GM18511 (cell line): Measurements from ENCODE around the gene HNRNPD.
A peak's percentile ranks its signal among the peaks of the same experiment; 100 is the strongest.
"Not testable (repeated sequence)": the region's sequence is repeated elsewhere in the genome, so short reads cannot be mapped to it uniquely, and the experiment has no call there.

Source experiments
- ATAC-seq: cut with Tn5 transposase; IDR thresholded peaks from one replicate; pipeline ENCODE4 v1.9.1; 2021; ENCODE audit warnings: mild to moderate bottlenecking, moderate library complexity; ENCODE audit not compliant: unreplicated experiment

The HNRNPD gene

DNA sequence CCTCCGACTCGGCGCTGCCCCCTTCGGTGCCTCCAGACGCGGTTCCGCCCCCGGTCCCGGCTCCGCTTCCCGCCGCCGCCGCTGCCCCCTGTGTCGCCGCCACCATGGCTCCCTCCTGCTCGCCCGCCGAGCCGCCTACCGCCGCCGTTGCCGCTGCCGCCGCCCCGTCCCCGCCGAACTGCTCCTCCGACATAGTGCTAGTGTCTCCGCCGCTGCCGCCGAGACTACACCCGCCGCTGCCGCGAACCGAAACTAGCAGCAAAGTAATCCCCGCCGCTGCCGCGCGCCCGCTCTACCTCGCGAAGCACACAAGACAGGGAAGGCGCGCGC, 340 bp downstream of the HNRNPD start:
- ATAC-seq = peak; percentile 17

DNA sequence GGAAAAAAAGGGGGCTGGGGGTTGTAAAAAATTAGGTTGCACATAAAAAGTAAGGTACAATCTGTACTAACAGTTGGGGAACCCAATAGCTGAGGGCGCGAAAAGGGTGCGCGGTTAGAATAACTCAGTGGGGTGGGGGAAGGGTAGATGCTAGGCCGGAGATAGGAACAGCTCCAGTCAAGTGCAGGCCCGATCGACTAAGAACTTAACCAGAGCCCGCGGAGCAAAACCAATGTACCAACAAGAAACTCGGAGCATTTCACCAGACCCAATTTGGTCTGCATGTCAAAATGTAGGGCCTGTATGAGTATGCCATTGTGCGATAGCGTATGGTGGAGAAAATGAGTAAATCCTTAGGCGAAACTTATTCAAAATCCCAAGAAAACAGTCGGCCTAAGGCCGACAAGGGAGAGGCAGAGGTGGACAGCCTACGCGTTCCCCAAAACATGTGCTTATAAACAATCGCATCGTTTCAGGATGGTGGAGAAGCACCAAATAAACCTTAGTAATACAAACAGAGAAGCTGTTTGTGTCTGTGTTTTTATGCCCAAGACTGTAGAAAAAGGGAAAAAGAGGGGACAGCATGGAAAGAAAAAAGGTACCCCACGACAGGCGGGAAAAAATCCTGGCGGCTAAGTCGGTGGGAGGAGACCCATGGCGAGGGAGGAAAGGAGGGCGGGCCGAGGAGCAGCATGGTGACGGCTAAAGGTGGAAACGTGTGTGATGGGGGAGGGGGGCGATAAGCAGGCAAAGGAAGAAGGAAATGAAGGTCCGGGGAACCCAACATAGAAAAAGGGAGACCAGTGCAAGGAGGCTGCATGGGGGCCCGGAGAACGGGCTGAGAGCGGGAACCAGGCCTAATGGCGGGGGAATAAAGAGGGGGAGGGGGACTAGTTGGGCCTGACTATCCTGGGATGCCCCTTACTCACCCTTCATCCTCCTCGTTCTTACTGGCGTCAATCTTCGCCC, 990 bp downstream of the HNRNPD start:
- ATAC-seq = peak; percentile 27

DNA sequence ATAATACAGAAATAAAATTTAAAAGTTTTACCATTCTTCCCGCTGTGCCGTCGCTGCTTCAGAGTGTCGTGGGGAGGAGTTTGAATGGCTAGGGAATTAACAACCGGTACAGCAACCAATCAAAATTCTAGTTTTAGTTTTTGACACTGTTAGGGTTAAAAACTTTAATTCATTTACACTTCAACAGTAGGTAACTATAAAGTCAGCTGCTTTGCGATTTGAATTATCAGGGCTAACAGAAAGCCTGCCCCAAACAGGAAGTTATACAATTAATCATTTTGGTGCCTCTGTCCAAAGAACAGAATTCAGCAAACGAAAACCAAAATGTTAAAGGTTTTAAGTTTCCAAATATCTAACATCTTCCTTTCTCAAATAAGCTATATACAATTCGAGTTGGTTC, 2.3 kb downstream of the HNRNPD start:
- no peak for ATAC-seq

DNA sequence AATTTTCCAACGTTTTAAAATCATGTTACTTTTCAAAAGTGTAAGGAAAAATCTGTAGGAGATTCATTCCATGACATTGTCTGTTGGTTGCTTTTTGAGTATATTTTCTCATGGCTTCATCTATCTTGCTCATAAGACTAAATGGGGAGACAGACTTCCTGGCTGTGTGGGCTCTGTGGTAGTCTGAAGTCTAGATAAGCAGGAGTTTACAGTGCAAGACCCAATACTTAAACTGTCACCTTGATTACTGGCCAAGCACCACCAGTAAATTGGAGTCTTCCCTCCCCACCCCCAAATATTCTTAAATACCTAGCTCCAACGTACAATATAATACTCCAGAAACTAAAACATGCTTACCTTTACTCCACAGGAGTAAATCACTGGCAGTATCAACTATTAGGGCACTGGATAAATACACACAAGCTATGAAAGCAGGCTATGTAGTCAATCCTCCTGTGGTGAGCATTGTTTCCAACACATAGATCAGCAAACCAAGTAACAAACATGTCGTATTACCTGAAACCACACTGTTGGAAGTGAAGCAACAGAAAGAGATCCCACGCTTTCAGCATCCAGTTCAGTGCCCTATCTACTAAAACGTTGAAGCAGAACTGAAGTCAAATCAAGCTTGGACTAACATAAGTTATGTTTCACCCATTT, 6.2 kb downstream of the HNRNPD start:
- ATAC-seq = no peak

DNA sequence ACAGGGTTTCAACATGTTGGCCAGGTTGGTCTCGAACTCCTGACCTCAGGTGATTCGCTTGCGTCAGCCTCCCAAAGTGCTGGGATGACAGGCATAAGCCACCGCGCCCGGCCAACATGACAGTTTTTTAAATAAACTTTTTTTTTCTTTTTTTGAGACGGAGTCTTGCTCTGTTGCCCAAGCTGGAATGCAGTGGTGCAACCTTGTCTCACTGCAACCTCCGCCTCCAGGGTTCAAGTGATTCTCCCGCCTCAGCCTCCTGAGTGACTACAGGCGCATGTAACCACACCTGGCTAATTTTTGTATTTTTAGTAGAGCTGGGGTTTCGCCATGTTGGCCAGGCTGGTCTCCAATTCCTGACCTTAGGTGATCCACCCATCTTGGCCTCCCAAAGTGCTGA, 7.4 kb downstream of the HNRNPD start:
- not testable (repeated sequence) for ATAC-seq

DNA sequence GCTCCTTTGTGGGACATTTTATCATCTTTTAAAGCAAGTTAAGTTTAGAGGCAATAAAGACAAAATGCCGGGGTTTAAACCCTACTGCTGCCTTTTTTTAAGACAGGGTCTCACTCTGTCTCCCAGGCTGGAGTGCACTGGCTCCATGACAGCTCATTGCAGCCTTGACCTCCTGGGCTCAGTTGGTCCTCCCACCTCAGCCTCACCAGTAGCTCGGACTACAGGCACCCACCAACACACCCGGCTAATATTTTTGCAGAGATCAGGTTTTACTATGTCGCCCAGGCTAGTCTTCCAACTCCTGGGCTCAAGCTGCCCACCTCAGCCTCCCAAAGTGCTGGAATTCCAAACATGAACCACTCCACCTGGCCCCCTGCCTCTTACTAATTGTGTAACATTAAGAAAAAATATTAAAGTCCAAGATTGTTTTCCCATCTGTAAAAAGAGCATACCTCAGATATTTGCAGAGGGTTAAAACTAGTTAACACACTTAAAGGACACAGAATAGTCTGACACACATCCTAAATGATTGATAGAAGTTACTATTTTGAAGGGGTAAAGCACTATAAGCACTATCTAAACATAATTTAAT, 9.8 kb downstream of the HNRNPD start:
- no peak for ATAC-seq

DNA sequence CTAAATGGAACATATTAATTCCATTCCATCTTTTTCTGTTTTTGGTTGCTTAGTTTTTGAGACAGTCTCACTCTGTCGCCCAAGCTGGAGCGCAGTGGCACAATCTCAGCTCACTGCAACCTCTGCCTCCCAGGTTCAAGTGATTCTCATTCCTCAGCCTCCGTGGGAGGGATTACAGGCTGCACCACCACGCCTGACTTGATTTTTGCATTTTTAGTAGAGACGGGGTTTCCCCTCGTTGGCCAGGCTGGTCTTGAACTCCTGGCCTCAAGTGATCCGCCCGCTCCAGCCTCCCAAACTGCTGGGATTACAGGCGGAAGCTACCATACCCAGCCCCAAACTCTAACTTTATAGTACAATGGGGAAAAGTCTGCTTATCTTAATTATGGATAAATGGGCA, 11.2 kb downstream of the HNRNPD start:
- ATAC-seq = peak; percentile 51

DNA sequence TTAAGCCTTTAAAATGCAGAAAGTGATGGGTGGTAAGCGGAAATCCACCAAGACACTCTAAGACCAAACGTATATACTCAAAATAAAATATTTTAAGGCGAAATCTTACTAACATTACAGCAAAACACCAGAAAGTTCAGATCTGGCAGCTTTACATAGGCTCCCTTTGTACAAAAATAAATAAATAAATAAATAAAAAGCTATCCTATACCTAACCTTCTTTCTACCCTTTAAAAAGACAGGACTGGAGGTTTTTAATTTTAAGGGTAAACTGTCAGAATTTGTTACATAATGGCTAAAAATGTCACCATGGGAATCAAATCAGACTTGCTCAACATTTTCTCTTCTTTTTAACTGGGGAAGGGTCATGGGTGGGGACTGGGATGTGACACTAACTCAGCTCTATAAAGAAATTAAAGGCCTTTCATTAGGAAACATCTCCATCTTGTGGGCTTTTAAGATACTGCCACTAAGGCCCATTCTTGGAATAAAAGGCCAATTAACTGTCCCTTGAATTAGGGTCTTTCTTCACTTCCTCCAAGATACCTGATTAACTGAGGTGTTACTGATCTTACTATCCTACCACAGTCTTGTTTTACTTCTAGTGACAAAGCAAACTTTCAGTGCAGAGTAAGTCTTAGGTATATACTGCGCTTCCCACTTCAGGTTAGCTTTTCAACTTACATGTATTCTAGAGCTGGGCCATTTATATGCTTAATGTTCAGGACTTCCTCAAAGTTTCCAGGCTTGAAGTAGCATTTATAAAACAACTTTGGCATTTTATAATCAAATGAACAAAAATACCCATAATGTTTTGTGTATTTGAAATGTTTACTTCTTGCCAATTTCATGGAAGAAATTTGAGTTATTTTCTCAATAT, 13.3 kb downstream of the HNRNPD start:
- no peak for ATAC-seq

DNA sequence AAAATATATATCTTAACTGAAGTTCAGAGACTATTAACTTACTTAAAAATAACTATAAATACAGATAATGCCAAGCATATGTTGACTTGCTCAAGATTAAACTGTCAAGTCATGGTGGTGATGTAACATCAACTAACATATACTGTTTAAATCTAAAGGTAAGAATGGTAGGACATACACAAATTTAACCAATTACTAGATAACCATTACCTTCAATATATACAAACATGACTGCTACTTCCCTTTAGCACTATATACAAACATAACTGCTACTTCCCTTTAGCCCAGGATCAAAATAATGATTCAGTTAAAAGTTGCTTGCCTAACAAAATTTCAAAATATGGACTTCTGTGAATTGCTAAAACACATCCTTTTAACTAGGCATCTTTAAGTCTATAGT, 14.9 kb downstream of the HNRNPD start:
- no peak for ATAC-seq

DNA sequence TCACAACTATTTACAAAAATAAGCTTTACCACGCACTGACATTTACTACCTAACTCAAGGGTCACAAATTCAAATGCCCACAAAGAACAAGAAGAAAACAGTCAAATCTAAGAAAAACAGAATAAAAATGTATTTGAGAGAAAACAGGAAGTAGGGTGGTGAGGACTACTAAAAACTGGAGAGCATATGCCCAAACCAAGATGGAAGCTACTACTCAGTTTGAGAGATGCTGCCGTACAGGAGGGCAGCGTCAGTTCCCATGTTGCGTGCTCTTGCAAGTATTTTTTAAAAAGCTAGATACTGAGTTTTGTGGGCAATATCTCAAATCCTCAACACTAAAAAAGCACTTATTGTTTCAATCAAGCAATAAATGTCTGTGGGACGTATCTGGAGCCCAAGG, 16.2 kb downstream of the HNRNPD start:
- no peak for ATAC-seq

DNA sequence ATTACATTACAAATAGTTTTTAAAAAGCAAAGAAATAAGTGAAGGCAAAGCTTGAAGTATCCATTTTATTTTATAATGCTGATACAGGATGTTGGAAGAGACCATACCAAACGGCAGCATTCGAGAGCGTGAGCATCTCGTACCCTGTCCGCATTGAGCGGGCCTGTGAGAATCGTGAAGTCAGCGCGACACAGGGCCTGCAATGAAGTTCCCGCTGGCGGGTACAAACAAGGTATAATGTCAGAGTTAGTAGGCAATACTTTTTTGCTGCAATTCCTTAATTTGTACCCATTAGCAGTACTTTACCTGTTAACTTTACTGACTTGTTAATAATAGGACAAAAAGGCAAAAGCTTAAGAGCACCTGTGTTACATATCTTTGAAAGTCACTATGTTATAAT, 19.0 kb downstream of the HNRNPD start:
- no peak for ATAC-seq

DNA sequence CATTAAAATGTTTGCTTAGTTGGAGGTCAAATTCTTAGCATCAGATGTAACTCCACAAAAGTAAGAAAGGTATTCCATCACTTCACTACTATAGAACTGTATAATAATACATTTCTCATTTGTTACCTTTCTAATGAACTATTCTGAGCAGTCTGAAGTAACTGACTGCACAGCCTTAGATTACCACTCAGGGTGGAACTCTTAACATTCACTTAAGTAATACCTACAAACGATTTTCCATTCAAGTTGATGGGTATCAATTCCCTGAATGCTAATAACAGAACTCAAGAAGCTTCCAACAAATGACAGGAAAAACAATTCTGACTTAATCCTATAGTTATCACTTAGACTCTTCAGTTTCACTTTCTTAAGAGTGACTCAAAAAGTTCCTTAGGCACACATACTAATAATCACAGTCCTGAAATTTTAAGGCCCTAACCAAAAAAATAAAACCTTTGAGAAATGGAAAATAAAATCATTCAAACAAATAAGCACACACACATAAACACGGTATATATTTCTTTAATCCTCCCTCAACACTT, 20.9 kb downstream of the HNRNPD start:
- no peak for ATAC-seq

DNA sequence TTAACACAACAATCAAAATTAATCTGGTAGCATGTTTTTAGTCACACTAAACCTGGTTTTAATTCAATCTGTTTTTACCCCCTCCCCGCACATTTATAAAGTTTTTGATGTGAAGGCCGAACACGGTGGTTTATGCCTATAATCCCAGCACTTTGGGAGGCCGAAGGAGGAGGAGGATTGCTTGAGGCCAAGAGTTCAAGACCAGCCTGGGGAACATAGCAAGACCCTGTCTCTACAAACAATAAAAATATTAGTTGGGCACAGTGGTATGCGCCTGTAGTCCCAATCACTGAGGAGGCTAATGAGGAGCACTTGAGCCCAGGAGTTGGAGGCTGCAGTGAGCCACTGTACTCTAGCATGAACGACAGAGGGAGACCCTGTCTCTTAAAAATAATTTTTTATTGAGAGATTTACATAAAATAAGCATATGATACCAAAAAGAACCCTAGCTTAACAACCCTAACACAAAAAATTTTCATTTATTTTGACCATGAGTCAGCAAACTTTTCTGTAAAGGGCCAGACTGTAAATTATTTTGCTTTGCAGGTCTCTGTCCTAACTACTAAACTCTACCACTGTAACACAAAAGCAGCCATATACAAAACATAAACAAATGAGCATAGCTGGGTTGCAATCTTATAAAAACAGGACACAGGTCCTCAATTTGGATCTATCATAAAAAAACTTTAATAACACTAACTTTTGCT, 21.5 kb downstream of the HNRNPD start:
- ATAC-seq = no peak

DNA sequence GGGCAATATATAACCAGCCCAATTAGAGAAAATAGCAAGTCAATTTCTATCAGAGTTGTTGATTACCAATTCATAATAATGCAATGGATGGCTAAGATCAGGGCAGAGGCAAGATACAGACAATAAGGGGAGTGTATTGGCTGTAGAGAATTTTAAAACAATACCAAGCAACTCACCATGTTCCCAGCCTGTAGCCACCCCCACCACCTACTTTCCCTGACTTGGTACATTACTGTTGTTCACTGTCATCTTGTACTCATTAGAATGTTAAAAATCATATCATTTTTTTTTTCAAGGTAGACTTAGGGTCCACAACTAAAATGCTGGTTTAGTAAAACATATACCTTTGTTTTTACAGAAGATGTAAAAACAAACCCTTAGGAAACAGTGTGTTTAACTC, 27.7 kb downstream of the HNRNPD start:
- no peak for ATAC-seq

DNA sequence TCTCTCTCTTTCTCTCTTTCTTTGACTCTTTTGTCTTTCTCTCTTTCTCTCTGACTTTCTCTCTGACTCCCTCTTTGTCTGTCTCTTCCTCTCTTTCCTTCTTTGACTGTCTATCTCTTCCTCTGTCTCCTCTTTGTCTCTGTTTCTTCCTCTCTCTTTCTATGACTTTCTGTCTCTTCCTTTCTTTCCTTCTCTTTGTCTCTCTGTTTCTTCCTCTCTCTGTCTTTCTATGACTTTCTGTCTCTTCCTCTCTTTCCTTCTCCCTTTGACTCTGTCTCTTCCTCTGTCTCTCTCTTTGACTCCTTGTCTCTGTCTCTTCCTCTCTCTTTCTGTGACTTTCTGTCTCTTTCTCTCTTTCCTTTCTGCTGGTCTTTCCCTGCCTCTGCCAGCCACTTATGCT, 38.7 kb downstream of the HNRNPD start:
- no peak for ATAC-seq

DNA sequence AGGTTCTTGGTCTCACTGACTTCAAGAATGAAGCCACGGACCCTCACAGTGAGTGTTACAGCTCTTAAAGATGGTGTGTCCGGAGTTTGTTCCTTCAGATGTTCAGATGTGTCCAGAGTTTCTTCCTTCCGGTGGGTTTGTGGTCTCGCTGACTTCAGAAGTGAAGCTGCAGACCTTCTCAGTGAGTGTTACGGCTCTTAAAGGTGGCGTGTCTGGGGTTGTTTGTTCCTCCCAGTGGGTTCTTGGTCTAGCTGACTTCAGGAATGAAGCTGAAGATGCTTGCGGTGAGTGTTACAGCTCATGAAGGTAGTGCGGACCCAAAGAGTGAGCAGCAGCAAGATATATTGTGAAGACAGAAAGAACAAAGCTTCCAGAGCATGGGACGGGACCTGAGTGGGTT, 40.1 kb downstream of the HNRNPD start:
- not testable (repeated sequence) for ATAC-seq

DNA sequence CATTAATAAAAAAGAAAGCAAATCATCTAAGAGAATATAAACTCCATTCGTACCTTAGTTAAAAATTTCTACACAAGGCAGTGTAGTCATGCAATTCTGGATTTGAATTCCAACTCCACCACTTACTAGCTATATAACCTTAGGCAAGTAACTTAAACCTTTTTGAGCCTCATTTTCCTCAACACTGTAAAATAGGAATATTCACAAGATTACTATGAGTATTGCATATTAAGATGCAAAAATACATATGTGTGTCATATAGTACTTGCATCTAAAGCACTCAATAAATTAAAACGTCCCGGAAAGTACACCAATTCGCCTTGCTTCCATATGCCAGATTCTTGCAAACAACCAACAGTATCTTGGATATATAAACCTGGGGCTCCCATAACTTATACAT, 42.0 kb downstream of the HNRNPD start:
- no peak for ATAC-seq

DNA sequence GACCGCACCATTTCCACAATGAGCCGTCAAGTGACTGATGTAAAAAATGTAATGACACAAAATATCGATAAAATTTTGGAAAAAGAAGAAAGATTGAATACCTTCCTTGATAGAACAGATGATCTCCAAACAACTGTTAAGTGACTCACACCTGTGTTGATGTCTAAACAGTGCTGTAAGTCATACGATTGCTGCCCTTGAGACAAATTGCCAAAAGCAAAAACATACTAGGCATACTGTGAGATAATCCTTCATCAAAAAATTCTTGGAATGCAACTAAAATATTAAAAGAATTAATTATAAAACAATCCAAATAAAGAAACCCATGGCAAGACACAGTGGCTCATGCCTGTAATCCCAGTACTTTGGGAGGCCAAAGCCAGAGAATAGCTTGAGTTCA, 53.4 kb downstream of the HNRNPD start:
- ATAC-seq = no peak

DNA sequence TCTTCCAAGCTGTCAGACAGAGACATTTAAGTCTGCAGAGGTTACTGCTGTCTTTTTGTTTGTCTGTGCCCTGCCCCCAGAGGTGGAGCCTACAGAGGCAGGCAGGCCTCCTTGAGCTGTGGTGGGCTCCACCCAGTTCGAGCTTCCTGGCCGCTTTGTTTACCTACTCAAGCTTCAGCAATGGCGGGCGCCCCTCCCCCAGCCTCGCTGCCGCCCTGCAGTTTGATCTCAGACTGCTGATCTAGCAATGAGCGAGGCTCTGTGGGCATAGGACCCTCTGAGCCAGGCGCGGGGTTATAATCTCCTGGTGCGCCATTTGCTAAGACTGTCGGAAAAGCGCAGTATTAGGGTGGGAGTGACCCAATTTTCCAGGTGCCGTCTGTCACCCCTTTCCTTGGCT, 70.7 kb downstream of the HNRNPD start:
- ATAC-seq = not testable (repeated sequence)
